ENCODE data around the gene CACNG8.

DNA sequence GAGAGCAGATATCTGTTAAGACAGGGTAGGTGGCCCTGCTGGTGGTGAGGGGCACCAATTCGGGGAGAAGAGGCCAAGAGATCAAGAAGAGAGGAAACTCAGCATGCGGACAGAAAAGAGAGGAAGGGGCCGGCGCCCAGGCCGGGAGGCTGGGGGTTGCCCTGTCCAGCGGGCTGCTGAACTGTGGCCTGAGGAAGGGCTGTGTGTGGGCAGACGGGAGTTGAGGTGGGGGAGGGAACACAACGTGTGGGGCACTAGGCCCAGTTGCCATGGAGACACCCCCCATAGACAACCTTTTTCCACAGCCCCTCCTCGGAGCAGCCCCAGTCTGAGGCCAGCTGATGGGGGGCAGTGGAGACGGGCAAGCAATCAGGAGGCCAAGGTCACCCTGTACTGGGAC, 2.5 kb upstream of the CACNG8 start:
- TF ChIP-seq POLR2A (IDR thresholded peaks at IDR 0.05) = no peak
- TF ChIP-seq, protein P1, sequence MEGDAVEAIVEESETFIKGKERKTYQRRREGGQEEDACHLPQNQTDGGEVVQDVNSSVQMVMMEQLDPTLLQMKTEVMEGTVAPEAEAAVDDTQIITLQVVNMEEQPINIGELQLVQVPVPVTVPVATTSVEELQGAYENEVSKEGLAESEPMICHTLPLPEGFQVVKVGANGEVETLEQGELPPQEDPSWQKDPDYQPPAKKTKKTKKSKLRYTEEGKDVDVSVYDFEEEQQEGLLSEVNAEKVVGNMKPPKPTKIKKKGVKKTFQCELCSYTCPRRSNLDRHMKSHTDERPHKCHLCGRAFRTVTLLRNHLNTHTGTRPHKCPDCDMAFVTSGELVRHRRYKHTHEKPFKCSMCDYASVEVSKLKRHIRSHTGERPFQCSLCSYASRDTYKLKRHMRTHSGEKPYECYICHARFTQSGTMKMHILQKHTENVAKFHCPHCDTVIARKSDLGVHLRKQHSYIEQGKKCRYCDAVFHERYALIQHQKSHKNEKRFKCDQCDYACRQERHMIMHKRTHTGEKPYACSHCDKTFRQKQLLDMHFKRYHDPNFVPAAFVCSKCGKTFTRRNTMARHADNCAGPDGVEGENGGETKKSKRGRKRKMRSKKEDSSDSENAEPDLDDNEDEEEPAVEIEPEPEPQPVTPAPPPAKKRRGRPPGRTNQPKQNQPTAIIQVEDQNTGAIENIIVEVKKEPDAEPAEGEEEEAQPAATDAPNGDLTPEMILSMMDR (IDR thresholded peaks at IDR 0.05) = no peak

Measured in thyroid gland (tissue), 4 donors.